ENCODE data around the gene MADCAM1. TPM values are rescaled to one million over a fixed set of nuclear protein-coding genes. Genes with fewer than 3 reads are reported as not detected.

The MADCAM1 gene
- total and polyA plus RNA-seq, 2 donors (not counting 1 experiment from before 2014, with no cell fraction given): 0.70 to 2.5 TPM

DNA sequence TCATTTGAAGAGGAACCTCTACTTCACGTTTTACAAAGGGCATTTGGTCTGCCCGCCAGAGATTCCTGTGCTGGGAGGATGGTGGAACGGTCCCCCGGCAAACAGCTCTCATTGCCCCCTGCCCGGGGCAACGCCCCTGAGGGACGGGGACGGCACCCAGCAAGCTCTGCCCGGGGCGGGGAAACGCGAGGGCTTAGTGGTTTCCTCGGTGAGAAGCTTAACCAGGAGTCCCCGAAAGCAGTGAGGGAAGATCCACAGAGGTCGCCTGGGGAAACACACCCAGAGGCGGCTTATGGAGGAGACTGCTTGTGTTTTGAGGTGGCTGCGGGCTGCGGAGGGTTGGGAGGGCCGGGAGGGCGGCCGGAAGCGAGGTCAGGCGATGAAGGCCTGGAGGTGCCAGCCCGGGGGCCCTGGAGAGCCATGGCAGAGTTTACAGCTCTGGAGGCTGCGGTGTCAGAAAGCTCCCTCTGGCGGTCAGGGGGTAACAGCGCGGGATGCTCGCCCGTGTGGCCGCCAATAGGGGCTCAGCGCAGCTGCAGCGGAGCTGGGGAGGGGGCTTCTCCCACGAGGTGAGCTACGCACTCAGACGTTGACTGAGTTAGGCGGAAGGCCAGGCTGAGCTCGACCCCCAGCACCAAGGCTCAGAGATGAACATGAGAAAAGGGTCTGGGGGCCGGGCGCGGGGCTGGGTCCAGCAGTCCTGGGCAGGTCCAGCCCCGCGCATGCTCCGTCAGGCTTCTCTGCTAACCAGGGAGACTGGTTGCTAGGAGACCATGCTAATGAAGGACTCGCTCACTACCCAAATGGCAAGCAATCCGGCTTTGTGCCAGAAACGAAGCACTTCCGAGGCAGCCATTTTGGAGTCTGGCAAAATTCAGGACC lies 10.4 kb downstream of the MADCAM1 start:
- peak overlapping the region; percentile 95 to 99 for H3K27ac ChIP-seq (ENCODE audit: low read length in 2 of 2)
- H3K27me3 ChIP-seq (replicated peaks in 1 of 4; ENCODE audit: control extremely low read depth in 1 of 4, control insufficient read depth in 3 of 4, insufficient read depth in 4 of 4, low read length in 3 of 4): no peaks in the 10 kb centered on the region
- H3K36me3 ChIP-seq (replicated peaks in 1 of 2; ENCODE audit: control extremely low read depth in 1 of 2, control insufficient read depth in 1 of 2, extremely low read depth in 1 of 2, insufficient read depth in 2 of 2, low read length in 1 of 2): no peaks in the 10 kb centered on the region
- Mint-ChIP-seq H3K4me3 (peak overlapping the region; percentile 90), H3K27me3 (no peaks in the 10 kb centered on the region), H3K9me3 (ENCODE audit: insufficient read depth) (peaks cover 2% of the 10 kb centered on the region), H3K4me1 (peaks cover 33% of the 10 kb centered on the region), H3K27ac (peak overlapping the region; percentile 99)
- peaks cover 23% of the 10 kb centered on the region for H4K20me1 ChIP-seq (ENCODE audit: control insufficient read depth, insufficient read depth, low read length, poor library complexity, severe bottlenecking)
- ChIA-PET POLR2A (interaction anchor here (0.5 to 1.6 kb wide), 8 partner anchors 11 to 477 kb away, joined by 3 to 16 read pairs (median 4); partner anchors contain the start of genes BSG, CDC34 and MADCAM1), CTCF (interaction anchor here (0.6 to 2.1 kb wide), 10 partner anchors 11 to 212 kb away, joined by 3 to 18 read pairs (median 6); partner anchors contain the start of gene CDC34)
- peaks cover 19% of the 10 kb centered on the region for H3K79me2 ChIP-seq (ENCODE audit: control insufficient read depth, insufficient read depth, low read length)
- peaks cover 0 to 11% (median 0%) of the 10 kb centered on the region in 3 donors for H3K9me3 ChIP-seq (ENCODE audit: control extremely low read depth in 1 of 3, control insufficient read depth in 2 of 3, insufficient read depth in 1 of 3, low read length in 2 of 3)
- peak overlapping the region; percentile 91 for H3K9ac ChIP-seq (ENCODE audit: low read length)
- peak overlapping the region; percentile 97 for H3K4me2 ChIP-seq (replicated peaks; ENCODE audit: low read depth, low read length, poor library complexity, severe bottlenecking)
- intact Hi-C loops (cut with micrococcal nuclease): loop anchor here (1.0 to 10.0 kb wide), 4 partner anchors 17 to 736 kb away; partner anchors contain the start of genes ATP5F1D, CDC34 and MIER2
- peak overlapping the region; percentile 99 for H2AFZ ChIP-seq (ENCODE audit: insufficient read depth, low read depth, low read length, poor library complexity, severe bottlenecking)
- TF ChIP-seq EZH2 (IDR thresholded peaks at IDR 0.05; ENCODE audit: borderline replicate concordance, insufficient read depth, low read depth, low read length, poor library complexity, severe bottlenecking): no peak
- TF ChIP-seq, protein P1, sequence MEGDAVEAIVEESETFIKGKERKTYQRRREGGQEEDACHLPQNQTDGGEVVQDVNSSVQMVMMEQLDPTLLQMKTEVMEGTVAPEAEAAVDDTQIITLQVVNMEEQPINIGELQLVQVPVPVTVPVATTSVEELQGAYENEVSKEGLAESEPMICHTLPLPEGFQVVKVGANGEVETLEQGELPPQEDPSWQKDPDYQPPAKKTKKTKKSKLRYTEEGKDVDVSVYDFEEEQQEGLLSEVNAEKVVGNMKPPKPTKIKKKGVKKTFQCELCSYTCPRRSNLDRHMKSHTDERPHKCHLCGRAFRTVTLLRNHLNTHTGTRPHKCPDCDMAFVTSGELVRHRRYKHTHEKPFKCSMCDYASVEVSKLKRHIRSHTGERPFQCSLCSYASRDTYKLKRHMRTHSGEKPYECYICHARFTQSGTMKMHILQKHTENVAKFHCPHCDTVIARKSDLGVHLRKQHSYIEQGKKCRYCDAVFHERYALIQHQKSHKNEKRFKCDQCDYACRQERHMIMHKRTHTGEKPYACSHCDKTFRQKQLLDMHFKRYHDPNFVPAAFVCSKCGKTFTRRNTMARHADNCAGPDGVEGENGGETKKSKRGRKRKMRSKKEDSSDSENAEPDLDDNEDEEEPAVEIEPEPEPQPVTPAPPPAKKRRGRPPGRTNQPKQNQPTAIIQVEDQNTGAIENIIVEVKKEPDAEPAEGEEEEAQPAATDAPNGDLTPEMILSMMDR (IDR thresholded peaks at IDR 0.05): peak; percentile 92
- peaks cover 25 to 36% of the 10 kb centered on the region in 2 donors for H3K4me1 ChIP-seq (ENCODE audit: control insufficient read depth in 2 of 2, insufficient read depth in 2 of 2, low read length in 2 of 2)
- DNase-seq (peak; percentile 99), ATAC-seq (ENCODE audit: low read depth) (peak; percentile 69)
- WGBS (ENCODE audit: insufficient coverage): 2% methylated on average over 46 of the region's 48 CpGs
- peak overlapping the region; percentile 74 to 98 (median 90) for H3K4me3 ChIP-seq (ENCODE audit: control extremely low read depth in 1 of 5, extremely low read depth in 1 of 5, insufficient read depth in 1 of 5, low read depth in 2 of 5, low read length in 4 of 5)

Measured in B cell (primary cell).